Measurements from ENCODE around the gene RAPGEF3. TPM values are rescaled to one million over a fixed set of nuclear protein-coding genes. Genes with fewer than 3 reads are reported as not detected.

Gene RAPGEF3
- total RNA-seq, 3 donors from 2014 or later, result 40.6 to 87.8 (median 60.3) TPM

DNA sequence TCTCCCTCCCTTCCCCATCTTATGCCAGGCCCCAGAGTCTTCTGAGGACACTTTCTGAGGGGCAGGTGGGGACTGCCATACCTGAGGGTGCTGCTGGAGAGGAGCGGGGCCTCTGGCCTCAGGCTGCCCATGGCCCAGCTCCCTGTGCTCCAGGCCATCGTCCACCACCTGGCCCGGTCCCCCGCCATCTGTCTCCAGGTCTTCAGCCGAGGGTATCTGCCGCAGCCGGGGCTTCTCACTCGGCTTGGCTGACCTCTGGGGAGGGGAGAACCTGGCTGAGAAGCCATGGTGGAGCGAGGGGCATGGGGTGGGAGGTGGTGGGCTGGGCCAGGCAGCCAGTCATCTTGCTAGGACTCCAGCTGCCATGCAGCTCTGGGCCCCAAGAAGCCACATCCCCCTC, 36.0 kb upstream of the RAPGEF3 start:
- H3K4me3 ChIP-seq, result no peak overlapping the region
- TF ChIP-seq POLR2AphosphoS5 (IDR thresholded peaks at IDR 0.05) (no peak), POLR2A (IDR thresholded peaks at IDR 0.05) (no peak)
- TF ChIP-seq, protein P1, sequence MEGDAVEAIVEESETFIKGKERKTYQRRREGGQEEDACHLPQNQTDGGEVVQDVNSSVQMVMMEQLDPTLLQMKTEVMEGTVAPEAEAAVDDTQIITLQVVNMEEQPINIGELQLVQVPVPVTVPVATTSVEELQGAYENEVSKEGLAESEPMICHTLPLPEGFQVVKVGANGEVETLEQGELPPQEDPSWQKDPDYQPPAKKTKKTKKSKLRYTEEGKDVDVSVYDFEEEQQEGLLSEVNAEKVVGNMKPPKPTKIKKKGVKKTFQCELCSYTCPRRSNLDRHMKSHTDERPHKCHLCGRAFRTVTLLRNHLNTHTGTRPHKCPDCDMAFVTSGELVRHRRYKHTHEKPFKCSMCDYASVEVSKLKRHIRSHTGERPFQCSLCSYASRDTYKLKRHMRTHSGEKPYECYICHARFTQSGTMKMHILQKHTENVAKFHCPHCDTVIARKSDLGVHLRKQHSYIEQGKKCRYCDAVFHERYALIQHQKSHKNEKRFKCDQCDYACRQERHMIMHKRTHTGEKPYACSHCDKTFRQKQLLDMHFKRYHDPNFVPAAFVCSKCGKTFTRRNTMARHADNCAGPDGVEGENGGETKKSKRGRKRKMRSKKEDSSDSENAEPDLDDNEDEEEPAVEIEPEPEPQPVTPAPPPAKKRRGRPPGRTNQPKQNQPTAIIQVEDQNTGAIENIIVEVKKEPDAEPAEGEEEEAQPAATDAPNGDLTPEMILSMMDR (IDR thresholded peaks at IDR 0.05), result no peak
- peaks cover 5% of the 10 kb centered on the region for H3K36me3 ChIP-seq

DNA sequence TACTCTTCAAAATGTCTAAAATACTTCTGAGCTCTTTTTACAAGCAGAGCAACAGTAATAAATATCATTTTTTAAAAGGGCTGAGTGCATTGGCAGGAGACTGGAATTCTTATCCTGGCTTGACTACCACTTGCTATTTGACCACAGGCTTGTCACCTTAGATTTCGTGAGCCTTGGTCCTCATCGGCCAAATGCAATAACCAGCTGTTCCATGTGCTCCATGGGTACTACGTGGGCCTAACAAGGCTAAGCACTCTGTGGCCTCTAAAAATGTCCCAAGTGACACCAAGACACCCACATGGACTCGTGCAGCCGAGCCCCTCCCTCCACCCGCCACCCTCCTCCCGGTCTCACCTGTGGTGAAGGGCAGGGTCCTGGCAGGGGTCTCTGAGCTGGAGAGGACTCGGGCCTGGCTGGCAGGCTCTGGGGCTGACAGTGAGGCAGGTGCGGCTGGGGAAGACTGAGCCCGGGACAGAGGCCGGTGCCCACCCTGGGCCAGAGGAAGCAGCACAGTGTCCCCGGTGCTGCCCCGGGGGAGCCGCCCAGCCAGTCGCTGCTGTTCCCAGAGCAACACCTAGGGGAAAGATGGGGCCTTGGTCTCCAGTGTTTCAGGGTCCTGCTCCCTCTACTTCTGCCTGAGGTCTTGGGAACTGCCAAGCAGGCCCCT, 34.5 kb upstream of the RAPGEF3 start:
- TF ChIP-seq POLR2AphosphoS5 (IDR thresholded peaks at IDR 0.05) (no peak), POLR2A (IDR thresholded peaks at IDR 0.05) (no peak)
- TF ChIP-seq, protein P1 (IDR thresholded peaks at IDR 0.05), result no peak
- intact Hi-C loops (cut with DNase I; ENCODE audit: low total_unique reads), result no loop called here
- Histone ChIP-seq H3K27ac (peak overlapping the region in 1 of 2 donors; percentile 23), H3K36me3 (peaks cover 10% of the 10 kb centered on the region), H3K4me1 (no peaks in the 10 kb centered on the region), H3K27me3 (no peaks in the 10 kb centered on the region), H3K9me3 (no peaks in the 10 kb centered on the region), H3K4me3 (no peak overlapping the region)
- no peak for DNase-seq (ENCODE audit: low spot score in 2 of 2)

More for the DNA sequence above, 36.0 kb upstream of the RAPGEF3 start:
- intact Hi-C loops (cut with DNase I; ENCODE audit: low total_unique reads), result no loop called here
- Histone ChIP-seq H3K27ac (peak overlapping the region in 1 of 2 donors; percentile 55), H3K9me3 (no peaks in the 10 kb centered on the region), H3K4me1 (peaks cover 0 to 6% of the 10 kb centered on the region in 2 donors), H3K27me3 (no peaks in the 10 kb centered on the region)
- DNase-seq (ENCODE audit: low spot score in 2 of 2), result no peak

DNA sequence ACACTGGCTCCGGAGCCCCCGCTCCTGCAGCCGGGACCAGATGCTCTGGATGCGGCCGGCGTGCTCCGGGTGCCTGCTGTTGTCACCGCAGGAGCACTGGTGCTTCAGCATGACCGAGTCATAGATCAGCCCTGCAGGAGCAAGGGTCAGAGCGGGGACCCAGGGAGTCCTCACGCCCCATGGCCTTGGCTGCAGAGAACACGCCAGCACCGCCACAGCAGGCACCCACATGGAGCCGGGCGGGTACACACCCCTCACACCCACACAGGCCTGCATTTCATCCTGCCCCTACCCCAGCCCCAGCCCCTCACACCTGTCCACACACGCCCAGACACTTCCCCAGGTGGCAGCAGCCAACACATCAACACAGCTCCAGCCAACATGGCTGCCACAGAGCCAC, 33.2 kb upstream of the RAPGEF3 start:
- peaks cover 10% of the 10 kb centered on the region for H3K36me3 ChIP-seq
- intact Hi-C loops (cut with DNase I; ENCODE audit: low total_unique reads), result no loop called here

DNA sequence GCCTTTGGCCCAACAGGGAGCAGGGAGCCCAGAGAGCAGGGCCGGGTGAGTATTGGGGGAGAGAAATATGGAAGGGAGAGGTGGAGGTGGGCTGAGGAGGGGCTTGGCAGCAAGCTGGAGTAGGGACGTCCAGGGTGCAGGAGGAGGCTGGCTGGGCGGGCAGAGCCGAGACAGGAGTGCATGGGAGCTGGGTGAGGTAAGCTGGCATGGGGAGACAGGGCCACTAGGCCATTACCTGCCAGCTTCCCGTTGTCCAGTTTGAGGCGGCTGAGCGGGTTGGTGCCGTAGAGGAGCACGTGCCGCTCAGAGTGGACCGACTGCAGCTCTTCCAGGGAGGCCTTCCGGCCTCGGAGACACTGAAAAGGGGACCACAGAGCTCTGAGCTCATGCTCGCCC, 32.7 kb upstream of the RAPGEF3 start:
- H3K36me3 ChIP-seq, result peaks cover 10% of the 10 kb centered on the region
- DNase-seq (ENCODE audit: low spot score in 2 of 2), result no peak
- peak overlapping the region in 1 of 2 donors; percentile 55 for H3K27ac ChIP-seq
- H3K27me3 ChIP-seq, result no peaks in the 10 kb centered on the region
- no peaks in the 10 kb centered on the region for H3K4me1 ChIP-seq
- H3K9me3 ChIP-seq, result no peaks in the 10 kb centered on the region
- intact Hi-C loops (cut with DNase I; ENCODE audit: low total_unique reads), result no loop called here
- no peak overlapping the region for H3K4me3 ChIP-seq
- TF ChIP-seq POLR2A (IDR thresholded peaks at IDR 0.05), result no peak
- TF ChIP-seq POLR2AphosphoS5 (IDR thresholded peaks at IDR 0.05), result no peak
- TF ChIP-seq, protein P1 (IDR thresholded peaks at IDR 0.05), result no peak

More for the DNA sequence above, 33.2 kb upstream of the RAPGEF3 start:
- TF ChIP-seq, protein P1 (IDR thresholded peaks at IDR 0.05), result no peak
- no peak for TF ChIP-seq POLR2AphosphoS5 (IDR thresholded peaks at IDR 0.05)
- no peak for TF ChIP-seq POLR2A (IDR thresholded peaks at IDR 0.05)
- DNase-seq (ENCODE audit: low spot score in 2 of 2), result no peak
- Histone ChIP-seq H3K4me1 (no peaks in the 10 kb centered on the region), H3K27ac (peak overlapping the region in 1 of 2 donors; percentile 55), H3K27me3 (no peaks in the 10 kb centered on the region), H3K9me3 (no peaks in the 10 kb centered on the region), H3K4me3 (no peak overlapping the region)

DNA sequence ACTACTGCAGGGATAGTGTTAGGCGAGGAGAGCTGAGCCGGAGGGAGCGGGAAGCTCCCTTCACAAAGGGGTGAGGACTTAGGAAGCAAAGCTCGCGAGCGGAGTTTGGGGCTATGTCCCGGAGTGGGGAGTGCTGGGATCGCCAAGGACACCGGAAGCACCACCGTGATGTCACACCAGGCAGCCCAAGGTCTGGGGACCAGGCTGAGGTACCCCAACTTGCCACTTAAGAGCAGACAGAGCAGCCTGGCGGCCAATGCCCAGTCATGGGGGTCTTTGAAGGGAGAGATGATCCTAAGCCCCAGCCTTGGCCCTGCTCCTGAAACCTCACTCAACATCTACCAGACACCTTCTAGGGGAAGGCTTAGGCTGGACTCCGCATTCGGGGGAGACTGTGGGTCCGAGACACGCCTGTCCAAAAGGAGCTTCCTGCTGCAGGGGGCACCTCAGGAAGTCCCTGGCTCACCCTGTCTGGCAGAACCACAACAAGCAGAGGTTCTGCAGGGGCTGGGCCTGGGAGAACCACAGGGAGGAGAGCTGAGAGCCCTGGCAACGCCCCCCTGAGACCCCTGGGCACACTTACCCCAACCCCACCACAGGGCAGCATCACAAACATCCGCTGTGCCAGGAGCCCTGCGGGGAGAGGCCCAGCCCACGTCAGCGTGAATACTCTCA, 32.1 kb upstream of the RAPGEF3 start:
- Histone ChIP-seq H3K36me3 (peaks cover 10% of the 10 kb centered on the region), H3K4me3 (no peak overlapping the region), H3K9me3 (no peaks in the 10 kb centered on the region), H3K27me3 (no peaks in the 10 kb centered on the region), H3K27ac (peak overlapping the region in 1 of 2 donors; percentile 55), H3K4me1 (no peaks in the 10 kb centered on the region)
- intact Hi-C loops (cut with DNase I; ENCODE audit: low total_unique reads), result no loop called here
- no peak for TF ChIP-seq POLR2AphosphoS5 (IDR thresholded peaks at IDR 0.05)
- no peak for TF ChIP-seq POLR2A (IDR thresholded peaks at IDR 0.05)
- TF ChIP-seq, protein P1 (IDR thresholded peaks at IDR 0.05), result no peak
- DNase-seq (ENCODE audit: low spot score in 2 of 2), result no peak

Measured in breast epithelium (tissue), 4 donors.